Activated CD8-positive, alpha-beta memory T cell treated with anti-CD3 and anti-CD28 coated beads for 4 hours (primary cell): Measurements from ENCODE around the gene CFAP410.
"Not testable (repeated sequence)": the region's sequence is repeated elsewhere in the genome, so short reads cannot be mapped to it uniquely, and the experiment has no call there.

Source experiments
- DNase-seq, 2 donors: peaks; one replicate each; pipeline ENCODE4 v3.0.0-alpha.2; 2020; ENCODE audit warnings: low read depth in 2 of 2

CFAP410 gene

GRCh38 chr21:44286716-44287632 is 52.2 kb downstream of the CFAP410 start:
- no peak for DNase-seq

- no peak for DNase-seq
Observed at GRCh38 chr21:44286086-44286715, 53.0 kb downstream of the CFAP410 start.

- no peak for DNase-seq
Observed at GRCh38 chr21:44285138-44285992, 53.8 kb downstream of the CFAP410 start, which contains the start of gene AIRE. Gene AIRE, plus strand, starts transcription at chr21:44285876. Its CDS starts 131 bp downstream, at chr21:44286007.

GRCh38 chr21:44283948-44284347 is 55.2 kb downstream of the CFAP410 start:
- no peak for DNase-seq

- not testable (repeated sequence) for DNase-seq
Observed at GRCh38 chr21:44283211-44283785, 55.9 kb downstream of the CFAP410 start.

GRCh38 chr21:44282370-44282769 is 56.8 kb downstream of the CFAP410 start:
- DNase-seq, result no peak

GRCh38 chr21:44281801-44282200 is 57.4 kb downstream of the CFAP410 start:
- DNase-seq, result no peak

GRCh38 chr21:44279354-44280260 is 59.6 kb downstream of the CFAP410 start:
- DNase-seq, result no peak
